ENCODE data around the gene RELN.

DNA sequence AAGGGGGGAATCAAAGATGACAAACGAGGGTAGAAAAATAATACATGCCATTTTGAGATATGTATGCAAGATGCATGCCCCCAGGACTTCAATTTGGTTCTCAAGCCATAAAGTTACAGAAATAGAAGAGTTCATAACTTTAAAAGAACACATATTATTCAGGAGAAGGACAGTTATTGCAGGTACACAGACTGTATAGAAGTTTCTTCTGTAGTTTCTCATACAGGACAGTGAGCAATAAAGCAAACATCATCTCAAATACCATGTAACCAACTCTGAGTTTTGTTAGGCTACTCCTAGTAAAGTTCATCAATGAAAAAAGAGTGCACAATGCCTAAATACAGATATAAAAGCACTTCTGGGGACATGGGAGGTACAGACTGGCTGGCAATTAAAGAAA lies 226.6 kb downstream of the RELN start:
- TF ChIP-seq, protein P1, sequence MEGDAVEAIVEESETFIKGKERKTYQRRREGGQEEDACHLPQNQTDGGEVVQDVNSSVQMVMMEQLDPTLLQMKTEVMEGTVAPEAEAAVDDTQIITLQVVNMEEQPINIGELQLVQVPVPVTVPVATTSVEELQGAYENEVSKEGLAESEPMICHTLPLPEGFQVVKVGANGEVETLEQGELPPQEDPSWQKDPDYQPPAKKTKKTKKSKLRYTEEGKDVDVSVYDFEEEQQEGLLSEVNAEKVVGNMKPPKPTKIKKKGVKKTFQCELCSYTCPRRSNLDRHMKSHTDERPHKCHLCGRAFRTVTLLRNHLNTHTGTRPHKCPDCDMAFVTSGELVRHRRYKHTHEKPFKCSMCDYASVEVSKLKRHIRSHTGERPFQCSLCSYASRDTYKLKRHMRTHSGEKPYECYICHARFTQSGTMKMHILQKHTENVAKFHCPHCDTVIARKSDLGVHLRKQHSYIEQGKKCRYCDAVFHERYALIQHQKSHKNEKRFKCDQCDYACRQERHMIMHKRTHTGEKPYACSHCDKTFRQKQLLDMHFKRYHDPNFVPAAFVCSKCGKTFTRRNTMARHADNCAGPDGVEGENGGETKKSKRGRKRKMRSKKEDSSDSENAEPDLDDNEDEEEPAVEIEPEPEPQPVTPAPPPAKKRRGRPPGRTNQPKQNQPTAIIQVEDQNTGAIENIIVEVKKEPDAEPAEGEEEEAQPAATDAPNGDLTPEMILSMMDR (IDR thresholded peaks at IDR 0.05): no peak
- TF ChIP-seq EZH2 (IDR thresholded peaks at IDR 0.05; ENCODE audit: borderline replicate concordance, insufficient read depth, low read depth, low read length, poor library complexity, severe bottlenecking): no peak

Data from B cell (primary cell).